OCI-LY7 (cell line): ENCODE measurements around the gene MS4A14. TPM values are rescaled to one million over a fixed set of nuclear protein-coding genes. Genes with fewer than 3 reads are reported as not detected.
"Not testable (repeated sequence)": the region's sequence is repeated elsewhere in the genome, so short reads cannot be mapped to it uniquely, and the experiment has no call there.

Experiments used
- BruUV-seq: library from RNA; stranded (reverse); fragments of 400-500 nt; replicated peaks from 2 replicates; lab custom pipeline; 2021; lab: Mats Ljungman, UMichigan
- CTCF ChIA-PET: fragments of 300-600 bp; sonication (Branson Sonifier 250); formaldehyde crosslinking; loops from one replicate; lab custom pipeline; 2022; ENCODE audit warnings: antibody characterized with exemption; ENCODE audit not compliant: unreplicated experiment; lab: Charles Lee
- POLR2A ChIA-PET: fragments of 300-600 bp; sonication (Branson Sonifier 250); formaldehyde crosslinking; loops from one replicate; lab custom pipeline; 2022; ENCODE audit warnings: antibody characterized with exemption; lab: Charles Lee
- DNase-seq: peaks from one replicate; pipeline ENCODE4 v3.0.0-alpha.2; 2015; ENCODE audit warnings: low spot score
- H2AFZ ChIP-seq: fragments of 200-600 bp; sonication (generic), shearing (Covaris generic); 2 replicates; pipeline ENCODE4 v1.6.1; 2014; ENCODE audit warnings: mild to moderate bottlenecking, antibody characterized with exemption, low read length, moderate library complexity
- H3K27ac ChIP-seq: fragments of 200-600 bp; sonication (generic); 2 replicates; pipeline ENCODE4 v1.5.1; 2014; ENCODE audit warnings: mixed run types, low read depth, mild to moderate bottlenecking, moderate library complexity, low read length, inconsistent platforms; ENCODE audit not compliant: poor library complexity, severe bottlenecking
- H3K36me3 ChIP-seq: fragments of 200-600 bp; sonication (generic); 2 replicates; pipeline ENCODE4 v1.6.1; 2014; ENCODE audit warnings: mild to moderate bottlenecking, antibody characterized with exemption, low read length, moderate library complexity, mixed read lengths; ENCODE audit not compliant: insufficient read depth
- H3K4me1 ChIP-seq: fragments of 200-600 bp; sonication (generic); 2 replicates; pipeline ENCODE4 v1.5.1; 2014; ENCODE audit warnings: mild to moderate bottlenecking, low read length; ENCODE audit not compliant: insufficient read depth, poor library complexity, severe bottlenecking
- H3K4me2 ChIP-seq: fragments of 200-600 bp; sonication (generic); 2 replicates; pipeline ENCODE4 v1.6.1; 2014; ENCODE audit warnings: mild to moderate bottlenecking, low read length
- H3K4me3 ChIP-seq: fragments of 200-600 bp; sonication (generic); 2 replicates; pipeline ENCODE4 v1.5.1; 2014; ENCODE audit warnings: mild to moderate bottlenecking, low read depth, low read length; ENCODE audit not compliant: poor library complexity, severe bottlenecking
- H3K79me2 ChIP-seq: fragments of 200-600 bp; sonication (generic); 2 replicates; pipeline ENCODE4 v1.6.1; 2016; ENCODE audit warnings: low read depth, mild to moderate bottlenecking, low read length, moderate library complexity, mixed read lengths; ENCODE audit not compliant: insufficient read depth
- H3K9me2 ChIP-seq: fragments of 200-600 bp; sonication (generic); 2 replicates; pipeline ENCODE4 v1.6.1; 2016; ENCODE audit warnings: mild to moderate bottlenecking, low read length, mixed read lengths; ENCODE audit not compliant: insufficient read depth
- H3K9me3 ChIP-seq: fragments of 200-600 bp; sonication (generic); 2 replicates; pipeline ENCODE4 v1.6.1; 2014; ENCODE audit warnings: mild to moderate bottlenecking, mixed run types, low read length, mixed read lengths
- H4K20me1 ChIP-seq: fragments of 200-600 bp; sonication (generic); 2 replicates; pipeline ENCODE4 v1.6.1; 2014; ENCODE audit warnings: mild to moderate bottlenecking, antibody characterized with exemption, low read length, moderate library complexity, mixed read lengths; ENCODE audit not compliant: insufficient read depth
- CTCF ChIP-seq: fragments of 200-600 bp; sonication (generic); conservative IDR thresholded peaks from 2 replicates; pipeline ENCODE4 v1.5.1; 2014; ENCODE audit warnings: mild to moderate bottlenecking, antibody characterized with exemption, low read length, moderate library complexity, mixed read lengths
- EZH2phosphoT487 ChIP-seq: fragments of 200-600 bp; sonication (generic); IDR thresholded peaks from 2 replicates; pipeline ENCODE4 v1.6.1; 2018; ENCODE audit warnings: low read depth, borderline replicate concordance, mild to moderate bottlenecking, mixed run types, antibody characterized with exemption, low read length, moderate library complexity, mixed read lengths
- intact Hi-C: fragments of 100-400 bp; cut with micrococcal nuclease; formaldehyde crosslinking; loops from one replicate; pipeline ENCODE4 v1.10.0; 2022; ENCODE audit not compliant: unreplicated experiment
- total RNA-seq, 2 experiments: library from RNA; depleted of rRNA in 1 of 2; stranded (reverse); fragments of >200 nt in 1 of 2; shearing (Covaris generic) in 1 of 2; gene quantifications; 2 replicates each; pipeline ENCODE4 v1.2.3, GENCODE V29; 2014 to 2022

The MS4A14 gene
- total RNA-seq, 2 experiments from 2014 or later: not detected

GRCh38 chr11:60363542-60364470 is 32.5 kb upstream of the MS4A14 start:
- POLR2A ChIA-PET: interaction anchor here (0.6 to 3.0 kb wide), 11 partner anchors 14 to 246 kb away, joined by 3 to 18 read pairs (median 3); partner anchors contain the start of genes MS4A1 and MS4A7
- peak overlapping the region; percentile 58; the same call in 1 of the 2 replicates for H2AFZ ChIP-seq
- peaks cover 51% of the 10 kb centered on the region for H3K4me1 ChIP-seq
- CTCF ChIA-PET: interaction anchor here (0.6 to 3.5 kb wide), 9 partner anchors 15 to 249 kb away, joined by 3 to 26 read pairs (median 4); partner anchors contain the start of genes MS4A1 and MS4A12
- H4K20me1 ChIP-seq: no peaks in the 10 kb centered on the region
- H3K36me3 ChIP-seq: peaks cover 5% of the 10 kb centered on the region; the same call in 1 of the 2 replicates
- H3K4me2 ChIP-seq: peak overlapping the region; percentile 62
- BruUV-seq: TSS peak; percentile 89
- DNase-seq: peak; percentile 91
- H3K79me2 ChIP-seq: no peaks in the 10 kb centered on the region
- H3K9me3 ChIP-seq: peaks cover 33% of the 10 kb centered on the region
- intact Hi-C loops: loop anchor here (1.0 to 2.0 kb wide), 4 partner anchors 91 to 254 kb away; partner anchors contain the start of gene MS4A1
- H3K4me3 ChIP-seq: peak overlapping the region; percentile 25
- TF ChIP-seq CTCF (peak; percentile 96), EZH2phosphoT487 (no peak)
- no peaks in the 10 kb centered on the region for H3K9me2 ChIP-seq
- H3K27ac ChIP-seq: peak overlapping the region; percentile 43

GRCh38 chr11:60366262-60366904 is 29.9 kb upstream of the MS4A14 start:
- POLR2A ChIA-PET: interaction anchor here (0.6 to 3.5 kb wide), 8 partner anchors 12 to 117 kb away, joined by 3 to 30 read pairs (median 4); partner anchors contain the start of genes MS4A1 and MS4A7
- intact Hi-C loops, H3K79me2 ChIP-seq, H2AFZ ChIP-seq, CTCF ChIA-PET, H3K9me2 ChIP-seq, DNase-seq, H4K20me1 ChIP-seq, H3K36me3 ChIP-seq, H3K9me3 ChIP-seq, BruUV-seq, H3K4me3 ChIP-seq: not testable (repeated sequence)
- peak overlapping the region; percentile 38 for H3K27ac ChIP-seq
- peaks cover 51% of the 10 kb centered on the region for H3K4me1 ChIP-seq
- peak overlapping the region; percentile 54 for H3K4me2 ChIP-seq

GRCh38 chr11:60367009-60367408 is 29.2 kb upstream of the MS4A14 start:
- no peak for TF ChIP-seq CTCF
- TF ChIP-seq EZH2phosphoT487: no peak
- Histone ChIP-seq H3K9me3 (peaks cover 4% of the 10 kb centered on the region; the same call in 1 of the 2 replicates), H3K27ac (peak overlapping the region; percentile 38), H3K36me3 (no peaks in the 10 kb centered on the region; the same call in 1 of the 2 replicates), H3K79me2 (no peaks in the 10 kb centered on the region), H3K9me2 (no peaks in the 10 kb centered on the region), H3K4me2 (peak overlapping the region; percentile 54), H2AFZ (peak overlapping the region; percentile 64), H3K4me3 (peak overlapping the region; percentile 12), H3K4me1 (peaks cover 51% of the 10 kb centered on the region), H4K20me1 (no peaks in the 10 kb centered on the region)
- intact Hi-C loops: loop anchor here (1.0 kb wide), 1 partner anchor 88 kb away; the partner anchor contains the start of gene MS4A1
- DNase-seq: peak; percentile 63
- ChIA-PET CTCF (interaction anchor here (1.1 kb wide), 1 partner anchor 89 kb away, joined by 3 read pairs; the partner anchor contains the start of gene MS4A1), POLR2A (interaction anchor here (0.6 to 3.5 kb wide), 11 partner anchors 11 to 117 kb away, joined by 3 to 30 read pairs (median 4); partner anchors contain the start of genes MS4A1 and MS4A7)
- no TSS peak for BruUV-seq
